HG02571 (cell line): ENCODE results near the gene CCDC181.
"Not testable (repeated sequence)": the region's sequence is repeated elsewhere in the genome, so short reads cannot be mapped to it uniquely, and the experiment has no call there.

Experiments
- ATAC-seq: cut with Tn5 transposase; IDR thresholded peaks from one replicate; pipeline ENCODE4 v1.9.1; 2021; ENCODE audit warnings: mild to moderate bottlenecking, moderate library complexity; ENCODE audit not compliant: unreplicated experiment

CCDC181 gene

DNA sequence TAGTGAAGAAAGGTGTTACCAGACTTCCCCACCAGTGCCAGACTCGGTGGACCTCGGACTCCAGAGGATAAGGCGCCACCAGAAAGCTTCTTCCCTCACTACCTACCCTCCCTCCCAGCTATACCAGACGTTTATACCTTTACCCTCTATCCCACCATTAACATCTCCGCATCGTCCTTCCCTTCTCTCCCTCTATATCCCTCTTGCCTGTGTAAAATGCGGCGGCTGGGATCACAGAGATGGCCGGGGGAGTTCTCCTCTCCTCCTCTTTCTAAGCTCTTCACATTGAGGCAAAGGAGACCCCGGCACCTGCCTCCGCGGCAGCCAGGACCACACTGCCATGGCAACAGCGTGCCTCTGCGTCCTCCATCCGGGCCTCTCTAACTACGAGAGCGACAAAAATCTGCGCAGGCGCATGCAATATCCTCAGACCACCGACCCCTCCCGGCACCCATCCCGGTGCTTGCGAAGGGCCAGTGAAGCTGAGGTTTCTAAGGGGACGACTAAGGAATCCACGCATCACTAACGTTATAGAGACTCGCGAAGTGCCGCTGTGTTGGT is at the start of gene CCDC181:
CCDC181 (minus strand) TSS at position 394 of the 561 bp plus-strand sequence. CDS start 2,547 bp downstream, outside the sequence.
- no peak for ATAC-seq

GRCh38 chr1:169475806-169476387 is 48.6 kb upstream of the CCDC181 start:
- no peak for ATAC-seq

- ATAC-seq: no peak
Observed at GRCh38 chr1:169474302-169474995, 47.2 kb upstream of the CCDC181 start.

DNA sequence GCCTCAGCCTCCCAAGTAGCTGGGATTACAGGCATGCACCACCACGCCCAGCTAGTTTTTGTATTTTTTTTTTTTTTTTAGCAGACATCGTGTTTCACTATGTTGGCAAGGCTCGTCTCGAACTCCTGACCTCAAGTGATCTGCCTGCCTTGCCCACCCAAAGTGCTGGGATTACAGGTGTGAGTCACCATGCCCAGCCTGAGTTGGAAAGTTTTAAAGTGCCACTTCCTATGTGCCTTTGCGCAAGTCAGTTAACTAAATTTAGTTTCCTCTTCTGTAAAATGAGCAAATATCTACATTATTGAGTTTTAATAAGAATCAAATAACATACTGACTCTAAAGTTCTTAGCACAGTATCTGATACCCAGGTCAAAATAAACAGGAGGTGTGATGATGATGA is 46.1 kb upstream of the CCDC181 start:
- no peak for ATAC-seq

GRCh38 chr1:169472738-169473137 is 45.5 kb upstream of the CCDC181 start:
- ATAC-seq: no peak

DNA sequence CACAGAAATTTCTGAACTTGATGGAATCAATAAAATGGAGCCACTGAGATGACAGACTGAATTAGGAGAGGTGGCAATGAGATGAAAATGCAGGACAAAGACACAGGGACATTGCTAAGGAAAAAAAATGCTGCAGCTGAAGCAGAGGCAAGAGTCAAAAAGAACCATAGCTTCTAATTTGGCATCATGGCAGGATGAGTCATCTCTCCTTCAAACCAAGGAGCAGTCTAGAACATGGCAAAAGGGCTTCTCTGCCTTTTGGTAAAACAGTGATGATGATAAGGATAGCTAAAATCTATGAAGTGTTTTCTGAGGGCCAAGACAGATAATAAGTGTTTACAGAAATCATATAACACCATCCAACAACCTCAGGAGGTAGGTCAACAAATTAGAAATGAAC is 41.7 kb upstream of the CCDC181 start:
- ATAC-seq: no peak

- ATAC-seq: no peak
Observed at GRCh38 chr1:169466259-169467230, 39.3 kb upstream of the CCDC181 start.

- ATAC-seq: no peak
Observed at GRCh38 chr1:169465281-169465680, 38.0 kb upstream of the CCDC181 start.

DNA sequence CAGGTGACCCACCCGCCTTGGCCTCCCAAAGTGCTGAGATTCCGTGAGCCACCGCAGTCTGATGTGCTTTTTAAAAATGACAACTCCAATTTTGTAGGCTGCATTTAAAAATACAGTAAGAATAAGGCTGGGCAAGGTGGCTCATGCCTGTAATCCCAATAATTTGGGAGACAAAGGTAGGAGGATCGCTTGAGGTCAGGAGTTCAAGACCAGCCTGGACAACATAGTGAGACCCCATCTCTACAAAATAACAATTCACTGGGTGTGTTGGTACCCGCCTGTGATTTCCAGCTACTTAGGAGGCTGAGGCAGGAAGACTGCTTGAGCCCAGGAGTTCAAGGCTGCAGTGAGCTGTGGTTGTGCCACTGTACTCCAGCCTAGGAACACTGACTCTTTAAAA is 35.1 kb upstream of the CCDC181 start:
- no peak for ATAC-seq

GRCh38 chr1:169461390-169462000 is 34.2 kb upstream of the CCDC181 start:
- no peak for ATAC-seq

DNA sequence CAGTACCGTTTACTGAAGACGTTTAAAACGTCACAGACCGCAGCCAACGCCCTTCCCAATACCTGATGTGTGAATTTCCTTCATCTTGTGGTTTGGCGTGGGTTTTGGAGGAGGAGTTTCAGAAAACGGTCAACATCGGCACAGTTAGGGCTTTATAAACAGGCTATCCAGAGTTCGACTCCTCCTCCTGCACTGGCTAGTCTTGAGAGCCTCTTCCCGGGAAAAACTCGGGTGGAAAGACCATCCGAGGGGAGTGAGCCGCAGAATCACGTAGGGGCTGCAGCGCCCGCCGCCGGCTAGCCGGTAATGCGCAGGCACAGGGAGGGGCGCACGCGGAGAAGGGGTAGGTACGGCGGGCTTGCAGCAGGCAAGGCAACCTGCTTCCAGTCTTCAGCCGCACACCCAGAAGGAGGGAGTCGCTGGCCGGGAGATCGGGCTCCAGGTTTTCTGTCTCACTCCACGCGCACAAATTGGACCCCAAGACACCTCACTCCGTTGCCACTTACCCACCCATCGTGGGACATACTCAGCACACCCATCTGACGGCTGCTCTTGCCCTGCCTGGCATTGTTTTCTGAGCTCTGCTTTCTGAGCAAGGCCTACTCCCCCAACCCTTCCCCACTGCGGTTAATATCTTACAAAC is 33.0 kb upstream of the CCDC181 start:
- no peak for ATAC-seq

GRCh38 chr1:169457443-169457842 is 30.2 kb upstream of the CCDC181 start:
- ATAC-seq: no peak

DNA sequence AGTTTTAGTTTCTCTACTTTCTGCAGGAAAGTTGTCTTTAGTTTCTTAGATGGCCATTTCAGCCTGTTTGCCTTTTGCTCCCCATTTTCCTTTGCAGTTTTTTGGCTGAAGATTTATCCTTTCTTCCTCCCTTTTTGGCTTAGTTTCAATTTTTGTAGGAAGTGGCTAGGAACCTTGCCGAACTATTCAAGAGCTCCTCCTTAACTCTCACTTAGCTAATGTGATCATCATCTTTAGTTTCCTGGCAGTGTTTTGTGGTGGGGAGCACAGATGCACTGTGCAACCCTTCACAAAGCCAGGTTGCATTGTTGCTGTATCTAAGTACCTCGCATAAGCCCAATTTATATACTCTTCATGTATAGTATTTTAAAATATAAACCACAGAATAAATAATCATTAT is 28.8 kb upstream of the CCDC181 start:
- ATAC-seq: no peak

- ATAC-seq: no peak
Observed at GRCh38 chr1:169452921-169453320, 25.6 kb upstream of the CCDC181 start.

GRCh38 chr1:169451218-169451824 is 24.0 kb upstream of the CCDC181 start:
- no peak for ATAC-seq

GRCh38 chr1:169443923-169444322 is 16.6 kb upstream of the CCDC181 start:
- ATAC-seq: no peak

DNA sequence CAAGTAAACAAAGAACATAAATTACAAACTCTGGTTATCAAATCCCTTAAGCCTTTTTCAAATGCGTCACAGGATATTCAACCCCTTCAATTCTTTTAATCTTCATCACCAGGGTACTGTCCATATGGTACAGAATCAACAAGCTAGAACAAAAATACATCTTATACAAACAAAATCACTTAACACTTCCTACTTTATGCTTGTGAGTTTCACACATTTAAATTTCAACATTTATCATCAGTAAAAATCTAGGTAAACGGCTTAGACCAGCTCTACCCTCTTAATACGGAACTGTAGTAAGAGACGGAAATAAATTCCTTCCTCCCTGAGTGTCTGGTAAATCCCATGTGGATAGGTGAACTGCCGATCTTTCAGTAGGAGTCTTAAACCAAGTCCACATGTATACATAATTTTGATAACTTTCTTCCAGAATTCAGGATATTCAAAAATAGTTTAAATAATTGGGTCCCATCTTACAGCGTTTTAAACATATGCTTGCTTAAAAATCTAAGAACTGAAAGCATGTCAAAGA is 1.0 kb downstream of the CCDC181 start:
- no peak for ATAC-seq

DNA sequence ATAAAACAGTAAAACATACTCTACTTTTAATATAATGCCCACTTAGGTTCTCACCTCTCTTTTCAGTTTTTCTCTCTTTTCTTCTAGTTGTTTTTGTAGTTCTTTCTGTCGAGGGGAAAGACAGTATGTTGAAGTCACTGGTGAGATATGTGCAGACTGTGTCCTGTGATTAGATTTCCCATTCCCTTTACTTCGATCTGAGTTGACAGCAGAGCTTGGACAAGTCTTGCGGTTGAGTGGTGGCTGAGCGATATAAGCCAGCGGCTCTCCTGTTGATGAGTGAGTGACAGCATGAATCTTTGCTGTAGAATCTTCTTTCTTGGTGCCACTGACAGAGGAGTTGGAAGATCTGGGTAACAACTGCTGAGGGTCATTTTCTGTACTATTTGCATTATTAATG is 6.0 kb downstream of the CCDC181 start:
- no peak for ATAC-seq

DNA sequence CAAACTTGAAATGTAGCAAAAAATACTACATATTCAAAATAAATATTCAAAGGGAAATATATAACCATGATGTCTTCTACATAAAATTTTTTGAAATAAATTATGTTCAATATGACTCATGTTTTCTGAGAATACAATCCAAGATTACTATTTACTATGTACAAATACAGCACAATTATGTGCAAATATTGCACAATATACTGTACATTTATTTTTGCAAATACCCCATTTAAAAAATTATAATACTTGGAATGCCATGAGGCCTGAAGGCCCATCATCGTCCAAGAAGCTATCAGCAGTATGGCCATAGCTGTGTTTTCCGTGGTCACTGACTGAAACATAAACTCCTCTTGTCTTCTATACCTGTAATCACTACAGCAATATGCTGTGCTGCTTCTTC is 12.3 kb downstream of the CCDC181 start:
- no peak for ATAC-seq

DNA sequence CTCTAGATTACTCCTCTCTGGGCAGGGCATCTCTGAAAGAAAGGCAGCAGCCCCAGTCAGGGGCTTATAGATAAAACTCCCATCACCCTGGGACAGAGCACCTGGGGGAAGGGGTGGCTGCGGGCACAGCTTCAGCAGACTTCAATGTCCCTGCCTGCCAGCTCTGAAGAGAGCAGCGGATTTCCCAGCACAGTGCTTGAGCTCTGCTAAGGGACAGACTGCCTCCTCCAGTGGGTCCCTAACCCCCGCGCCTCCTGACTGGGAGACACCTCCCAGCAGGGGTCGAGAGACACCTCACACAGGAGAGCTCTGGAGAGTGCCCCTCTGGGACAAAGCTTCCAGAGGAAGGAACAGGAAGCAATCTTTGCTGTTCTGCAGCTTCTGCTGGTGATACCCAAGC is 18.9 kb downstream of the CCDC181 start:
- ATAC-seq: not testable (repeated sequence)
